RWPE1 (cell line): ENCODE results near the gene KRT13.
A peak's percentile ranks its signal among the peaks of the same experiment; 100 is the strongest.

ENCODE experiments used
- CTCF ChIA-PET: fragments of 350-600 bp; sonication (Branson Sonifier 250); formaldehyde crosslinking; extraction: SDS; loops from one replicate; lab custom pipeline; 2021; lab: Yijun Ruan, JAX
- POLR2A ChIA-PET: fragments of 400-600 bp; formaldehyde crosslinking; extraction: SDS; loops from one replicate; lab custom pipeline; 2020; ENCODE audit warnings: antibody characterized with exemption; ENCODE audit not compliant: low non-redundant PET; lab: Yijun Ruan, JAX
- DNase-seq: peaks from one replicate; pipeline ENCODE4 v3.0.0; 2012; ENCODE audit warnings: low spot score
- H3K27ac ChIP-seq: fragments of 450-650 bp; 2 replicates; pipeline ENCODE4 v1.5.1; 2017
- TF ChIP-seq, protein P1 (sequence below): fragments of 450-650 bp; conservative IDR thresholded peaks from 2 replicates; pipeline ENCODE4 v1.5.1; 2017; ENCODE audit warnings: low read depth, mild to moderate bottlenecking

Gene KRT13

DNA sequence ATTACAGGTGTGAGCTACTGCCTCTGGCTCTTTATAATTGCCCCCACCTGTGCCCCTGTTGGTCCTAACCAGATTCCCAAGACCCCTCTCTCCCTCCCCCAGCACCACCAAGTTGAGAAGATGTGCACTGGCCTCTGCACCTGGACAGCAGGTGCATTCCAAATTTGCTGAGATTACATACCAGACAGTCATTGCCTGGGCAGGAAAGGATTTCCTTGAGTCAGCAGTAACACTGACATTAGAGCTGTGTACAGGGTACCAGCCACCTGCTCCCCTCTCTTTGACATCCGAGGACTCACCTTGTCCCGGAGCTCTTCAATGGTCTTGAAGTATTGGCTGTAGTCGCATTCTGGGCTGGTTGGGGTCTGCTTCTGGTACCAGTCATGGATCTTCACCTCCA, 12.6 kb upstream of the KRT13 start:
- no peak for DNase-seq
- TF ChIP-seq, protein P1, sequence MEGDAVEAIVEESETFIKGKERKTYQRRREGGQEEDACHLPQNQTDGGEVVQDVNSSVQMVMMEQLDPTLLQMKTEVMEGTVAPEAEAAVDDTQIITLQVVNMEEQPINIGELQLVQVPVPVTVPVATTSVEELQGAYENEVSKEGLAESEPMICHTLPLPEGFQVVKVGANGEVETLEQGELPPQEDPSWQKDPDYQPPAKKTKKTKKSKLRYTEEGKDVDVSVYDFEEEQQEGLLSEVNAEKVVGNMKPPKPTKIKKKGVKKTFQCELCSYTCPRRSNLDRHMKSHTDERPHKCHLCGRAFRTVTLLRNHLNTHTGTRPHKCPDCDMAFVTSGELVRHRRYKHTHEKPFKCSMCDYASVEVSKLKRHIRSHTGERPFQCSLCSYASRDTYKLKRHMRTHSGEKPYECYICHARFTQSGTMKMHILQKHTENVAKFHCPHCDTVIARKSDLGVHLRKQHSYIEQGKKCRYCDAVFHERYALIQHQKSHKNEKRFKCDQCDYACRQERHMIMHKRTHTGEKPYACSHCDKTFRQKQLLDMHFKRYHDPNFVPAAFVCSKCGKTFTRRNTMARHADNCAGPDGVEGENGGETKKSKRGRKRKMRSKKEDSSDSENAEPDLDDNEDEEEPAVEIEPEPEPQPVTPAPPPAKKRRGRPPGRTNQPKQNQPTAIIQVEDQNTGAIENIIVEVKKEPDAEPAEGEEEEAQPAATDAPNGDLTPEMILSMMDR, result no peak
- H3K27ac ChIP-seq, result peak overlapping the region; percentile 98
- CTCF ChIA-PET, result interaction anchor here (0.7 to 6.5 kb wide), 3 partner anchors 10 to 149 kb away, joined by 3 to 36 read pairs (median 3); partner anchors contain the start of gene KRT19
- POLR2A ChIA-PET, result no interaction called here

DNA sequence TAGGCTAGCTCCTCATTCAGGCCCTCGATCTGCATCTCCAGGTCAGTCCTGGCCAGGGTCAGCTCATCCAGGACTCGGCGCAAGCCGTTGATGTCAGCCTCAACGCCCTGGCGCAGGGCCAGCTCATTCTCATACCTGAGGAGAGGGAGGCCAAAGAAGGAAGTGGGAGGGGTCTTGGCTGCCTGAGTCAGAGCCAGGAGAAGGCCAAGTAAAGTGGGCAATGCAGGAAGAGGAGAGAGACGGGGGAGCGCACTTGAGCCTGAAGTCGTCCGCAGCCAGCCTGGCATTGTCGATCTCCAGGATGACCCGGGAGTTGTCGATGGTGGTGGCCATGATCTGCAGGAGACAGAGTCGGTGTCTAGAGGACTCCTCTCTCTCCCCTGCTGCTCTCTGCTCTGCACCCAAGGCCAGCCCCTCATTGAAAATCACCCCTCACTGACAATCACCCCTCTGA, 11.4 kb upstream of the KRT13 start:
- peak overlapping the region; percentile 98 for H3K27ac ChIP-seq
- ChIA-PET CTCF (no interaction called here), POLR2A (no interaction called here)
- DNase-seq, result no peak
- TF ChIP-seq, protein P1, result no peak

DNA sequence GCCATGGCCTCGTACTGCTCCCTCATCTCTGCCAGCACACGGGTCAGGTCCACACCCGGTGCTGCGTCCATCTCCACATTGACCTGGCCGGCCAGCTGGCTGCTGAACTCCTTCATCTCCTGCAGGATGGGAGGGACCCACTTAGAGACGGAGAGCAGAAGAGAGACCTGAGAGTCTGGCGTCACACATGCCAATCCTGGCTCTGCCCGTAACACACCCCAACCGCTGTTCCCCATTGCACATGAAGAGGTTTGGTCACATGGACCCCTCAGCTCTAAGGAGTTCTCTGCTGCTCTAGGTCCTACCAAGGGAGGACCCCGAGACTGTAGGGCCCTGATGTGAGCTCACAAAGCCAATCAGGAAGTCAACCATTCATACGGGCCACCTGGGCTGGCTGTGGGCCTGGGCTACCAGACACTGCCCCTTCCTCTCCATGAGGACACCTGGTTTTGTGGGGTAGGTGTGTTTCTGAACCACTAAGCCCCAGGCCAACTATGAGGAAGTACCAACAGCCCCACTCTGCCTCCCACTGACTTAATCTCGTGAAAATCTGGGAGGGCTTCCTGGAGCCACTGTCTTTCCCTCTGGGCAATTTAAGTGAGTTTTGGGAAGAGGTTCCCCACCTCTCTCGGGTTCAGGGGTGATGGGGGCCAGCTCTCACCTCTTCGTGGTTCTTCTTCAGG, 10.9 kb upstream of the KRT13 start:
- DNase-seq, result no peak
- ChIA-PET POLR2A (no interaction called here), CTCF (no interaction called here)
- TF ChIP-seq, protein P1, result no peak
- H3K27ac ChIP-seq, result peak overlapping the region; percentile 98

DNA sequence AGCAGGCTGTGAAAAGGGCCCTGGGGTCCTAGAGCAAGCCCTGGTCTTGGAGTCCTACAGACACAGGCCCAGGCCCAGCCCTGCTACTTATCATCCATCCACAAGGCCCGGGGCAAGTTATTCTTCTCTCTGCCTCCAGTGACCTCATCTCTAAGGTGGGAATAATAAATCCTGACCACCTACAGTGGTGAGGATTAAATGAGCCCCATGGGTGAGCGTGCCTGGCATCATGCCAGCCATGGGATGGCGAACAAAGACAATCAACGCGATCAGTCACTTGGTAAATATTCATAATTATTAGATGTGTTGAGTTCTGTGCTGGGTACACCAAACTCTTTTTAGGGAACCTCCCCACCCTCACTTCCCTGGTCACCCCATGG, 7.7 kb upstream of the KRT13 start:
- no peak for DNase-seq
- CTCF ChIA-PET, result no interaction called here
- POLR2A ChIA-PET, result no interaction called here
- TF ChIP-seq, protein P1, result no peak
- peak overlapping the region; percentile 98 for H3K27ac ChIP-seq

DNA sequence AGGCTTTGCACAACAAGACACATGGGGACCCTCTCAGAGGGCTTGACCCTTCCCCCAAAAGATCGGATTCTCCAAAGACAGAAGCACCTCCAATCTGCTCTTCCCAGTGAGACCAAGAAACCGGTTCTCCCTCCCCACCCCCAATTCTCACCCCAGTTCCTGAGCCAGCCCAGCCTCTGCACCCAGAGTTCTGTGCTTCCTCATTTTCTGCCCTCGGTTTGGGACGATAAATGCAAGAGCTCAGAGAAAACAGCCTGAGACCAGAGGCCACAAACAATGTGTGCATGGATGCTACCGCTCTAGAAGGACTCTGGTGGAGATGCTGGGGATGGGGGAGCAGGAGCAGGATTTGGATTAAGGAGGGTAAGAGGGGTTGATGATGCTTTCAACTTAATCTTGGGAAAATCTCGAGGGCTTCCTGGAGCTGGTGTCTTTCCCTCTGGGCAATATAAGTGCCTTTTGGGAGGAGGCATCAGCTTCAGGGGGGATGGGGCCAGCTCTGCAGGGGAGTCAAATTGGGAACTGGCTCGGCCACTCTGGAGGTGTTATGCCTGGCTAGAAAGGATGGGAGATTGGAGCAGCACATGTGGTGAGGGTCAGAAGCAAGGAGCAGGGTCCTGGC, 7.2 kb upstream of the KRT13 start:
- no peak for DNase-seq
- POLR2A ChIA-PET, result no interaction called here
- CTCF ChIA-PET, result interaction anchor here (1.3 kb wide), 1 partner anchor 37 kb away, joined by 4 read pairs; no protein-coding TSS in a partner anchor

DNA sequence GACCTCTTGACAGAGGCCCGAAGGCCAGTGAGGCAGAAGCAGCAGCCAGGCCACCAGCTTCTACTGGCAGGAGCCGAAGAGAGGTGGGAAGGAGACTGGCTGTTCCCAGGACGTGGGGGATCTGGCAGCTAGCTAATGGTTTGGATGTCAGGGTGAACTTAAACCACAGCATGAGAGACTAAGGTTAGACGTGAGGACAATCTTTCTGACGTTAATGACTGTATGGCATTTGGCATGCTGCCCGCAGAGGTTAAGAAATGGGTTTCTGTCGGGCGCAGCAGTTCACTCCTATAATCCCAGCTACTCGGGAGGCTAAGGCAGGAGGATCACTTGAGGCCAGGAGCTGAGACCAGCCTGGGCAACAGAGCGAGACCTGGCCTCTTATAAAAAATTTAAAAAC, 6.3 kb upstream of the KRT13 start:
- CTCF ChIA-PET, result interaction anchor here (0.6 to 1.3 kb wide), 3 partner anchors 38 to 206 kb away, joined by 4 read pairs; no protein-coding TSS in a partner anchor
- POLR2A ChIA-PET, result no interaction called here
- H3K27ac ChIP-seq, result peak overlapping the region; percentile 98
- no peak for DNase-seq
- TF ChIP-seq, protein P1, result no peak

More for the DNA sequence above, 7.2 kb upstream of the KRT13 start:
- H3K27ac ChIP-seq, result peak overlapping the region; percentile 98
- TF ChIP-seq, protein P1, result no peak
